Measurements from ENCODE around the gene NIPAL1.

- TF ChIP-seq CTCF (conservative IDR thresholded peaks at IDR 0.05; ENCODE audit: low read depth, low read length) (no peak), EZH2 (IDR thresholded peaks at IDR 0.05; ENCODE audit: low read length, unreplicated experiment) (no peak), EZH2phosphoT487 (IDR thresholded peaks at IDR 0.05; ENCODE audit: borderline replicate concordance, low read length) (no peak)
These were observed 11.1 kb downstream of the NIPAL1 start for GRCh38 chr4:48027653-48028052.

Data from PC-3 (cell line).